Mammary epithelial cell (primary cell): ENCODE measurements around the gene COLEC12.

Source experiments
- CTCF ChIP-seq, 2 donors: IDR thresholded peaks in 1 of 2; conservative IDR thresholded peaks in 1 of 2; 2 replicates each; pipeline ENCODE4 v1.5.1; 2011 to 2012; ENCODE audit warnings: inconsistent platforms in 2 of 2, low read length in 2 of 2, mild to moderate bottlenecking in 2 of 2, control low read depth in 1 of 2, low read depth in 1 of 2; ENCODE audit not compliant: insufficient read depth in 1 of 2; ENCODE audit errors: extremely low read depth in 1 of 2
- EZH2 ChIP-seq: IDR thresholded peaks from 2 replicates; pipeline ENCODE4 v1.6.1; 2012; ENCODE audit warnings: low read length, inconsistent platforms, borderline replicate concordance

GRCh38 chr18:495017-495416 is 5.5 kb downstream of the COLEC12 start:
- TF ChIP-seq CTCF (conservative IDR thresholded peaks at IDR 0.05 in 1 of 2, IDR thresholded peaks at IDR 0.05 in 1 of 2; ENCODE audit: extremely low read depth in 1 of 2, insufficient read depth in 1 of 2, low read depth in 1 of 2, low read length in 2 of 2) (no peak), EZH2 (no peak)
